RKO (cell line): ENCODE data around the gene SH3RF3.
"Not testable (repeated sequence)": the region's sequence is repeated elsewhere in the genome, so short reads cannot be mapped to it uniquely, and the experiment has no call there.

Experiments
- DNase-seq: peaks from one replicate; pipeline ENCODE4 v3.0.0-alpha.2; 2016; ENCODE audit warnings: low spot score

Gene SH3RF3

GRCh38 chr2:109118321-109118720 is 10.7 kb upstream of the SH3RF3 start:
- DNase-seq, result no peak

- no peak for DNase-seq
Measured at GRCh38 chr2:109120166-109120565, 8.8 kb upstream of the SH3RF3 start.

DNA sequence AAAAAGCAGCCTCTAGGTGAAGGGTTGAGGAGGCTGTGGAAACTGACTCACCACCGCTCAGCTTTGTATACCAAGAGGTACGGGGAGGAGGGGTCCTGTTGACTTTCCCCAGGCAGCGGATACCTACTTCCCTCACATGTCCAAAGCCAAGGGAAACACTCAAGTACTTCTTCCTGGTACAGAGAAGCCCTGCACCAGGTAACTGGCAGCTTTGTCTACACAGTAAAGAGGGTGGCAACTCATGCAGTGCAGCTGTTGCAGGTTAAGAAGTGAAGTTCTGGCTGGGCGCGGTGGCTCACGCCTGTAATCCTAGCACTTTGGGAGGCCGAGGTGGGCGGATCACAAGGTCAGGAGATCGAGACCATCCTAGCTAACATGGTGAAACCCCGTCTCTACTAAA is 8.3 kb upstream of the SH3RF3 start:
- not testable (repeated sequence) for DNase-seq

DNA sequence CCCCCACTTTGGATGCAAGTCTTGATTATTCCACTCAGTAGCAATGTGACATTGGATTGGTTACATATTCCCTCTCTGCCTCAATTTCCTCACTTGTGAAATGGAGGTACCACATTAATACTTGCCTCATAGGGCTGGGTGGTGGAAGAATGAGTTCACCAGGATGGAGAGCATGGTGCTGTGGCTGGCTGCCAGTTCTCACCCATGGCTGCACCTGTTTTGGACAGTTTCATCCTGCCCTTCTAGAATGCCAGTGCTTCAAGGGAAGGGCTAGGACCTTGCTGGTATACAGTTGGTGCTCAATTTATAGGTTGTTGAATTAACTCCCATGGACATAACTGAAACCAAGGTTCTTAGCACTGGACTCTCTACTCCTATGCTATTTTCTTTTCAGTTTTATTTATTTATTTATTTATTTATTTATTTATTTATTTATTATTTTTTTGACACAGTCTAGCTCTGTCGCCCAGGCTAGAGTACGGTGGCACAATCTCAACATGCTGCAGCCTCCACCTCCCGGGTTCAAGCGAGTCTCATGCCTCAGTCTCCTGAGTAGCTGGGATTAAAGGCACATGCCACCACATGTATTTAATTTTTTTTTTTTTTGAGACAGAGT is 5.3 kb upstream of the SH3RF3 start:
- no peak for DNase-seq

DNA sequence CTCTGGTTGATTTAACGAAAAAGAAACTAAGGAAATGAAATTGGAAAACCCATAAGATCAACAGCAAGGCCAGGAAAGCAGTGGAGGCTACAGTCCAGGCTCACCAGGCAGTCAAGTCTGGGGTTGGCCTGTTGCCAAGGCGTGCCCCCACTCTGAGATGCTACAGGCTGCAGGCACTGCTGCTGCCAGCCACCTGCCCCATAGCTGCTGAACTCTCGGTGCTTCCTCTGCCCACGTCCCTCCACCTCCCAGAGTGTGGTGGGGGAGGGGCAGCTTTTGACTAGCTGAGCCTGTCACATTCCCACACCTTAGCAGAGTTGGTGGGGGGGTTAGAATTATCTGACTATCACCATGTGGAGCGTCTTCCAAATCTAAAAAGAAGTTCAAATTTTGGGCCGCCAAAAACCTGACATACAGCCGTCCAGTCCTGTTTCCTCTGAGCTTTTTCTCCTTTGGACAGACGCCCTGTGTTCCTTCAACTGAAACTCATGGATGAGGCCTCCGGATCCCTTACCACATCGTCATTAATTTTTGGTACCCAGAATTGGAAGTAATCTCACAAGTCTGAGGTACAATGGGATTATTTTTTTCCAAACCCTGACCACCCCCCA is 3.9 kb upstream of the SH3RF3 start:
- DNase-seq, result no peak

GRCh38 chr2:109125593-109126500 is 3.2 kb upstream of the SH3RF3 start:
- DNase-seq, result peak; percentile 72

DNA sequence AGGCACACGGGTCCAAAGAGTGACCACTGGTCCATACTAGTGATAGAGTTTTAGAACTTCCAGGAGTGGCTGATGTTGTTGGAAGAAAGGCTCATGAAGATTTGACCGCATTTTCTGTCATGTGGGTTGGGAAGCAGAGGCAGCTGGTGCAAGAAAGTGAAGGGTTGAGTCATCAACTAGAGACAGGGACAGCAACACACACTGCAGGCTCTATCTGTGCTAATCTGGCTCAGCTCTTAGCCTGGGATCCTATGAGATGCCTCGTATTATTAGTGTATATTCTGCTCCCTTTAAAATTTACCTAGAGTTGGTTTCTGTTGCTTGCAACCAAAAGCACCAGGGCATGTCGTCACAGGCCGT is 2.5 kb upstream of the SH3RF3 start:
- DNase-seq, result peak; percentile 37

- DNase-seq, result no peak
Measured at GRCh38 chr2:109127556-109127955, 1.4 kb upstream of the SH3RF3 start.

GRCh38 chr2:109128048-109128615 is 873 bp upstream of the SH3RF3 start:
- peak; percentile 69 for DNase-seq

- DNase-seq, result no peak
Measured at GRCh38 chr2:109129356-109129920, 433 bp downstream of the SH3RF3 start.

- no peak for DNase-seq
Measured at GRCh38 chr2:109129921-109130722, 1.1 kb downstream of the SH3RF3 start.

DNA sequence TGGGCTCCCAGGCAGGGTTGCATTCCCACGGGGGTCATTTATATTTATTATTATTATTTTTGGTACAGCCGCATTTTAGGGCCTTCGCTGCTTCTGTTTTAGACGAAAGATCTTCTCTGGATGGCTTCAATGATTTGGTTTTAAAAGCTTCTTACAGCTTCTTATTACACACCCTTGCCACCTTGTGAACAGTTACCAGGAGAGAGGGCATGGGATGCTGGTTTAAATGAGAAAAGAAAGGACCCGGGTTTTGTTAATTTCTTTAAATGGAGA is 1.7 kb downstream of the SH3RF3 start:
- DNase-seq, result no peak

GRCh38 chr2:109131777-109132176 is 2.8 kb downstream of the SH3RF3 start:
- no peak for DNase-seq

DNA sequence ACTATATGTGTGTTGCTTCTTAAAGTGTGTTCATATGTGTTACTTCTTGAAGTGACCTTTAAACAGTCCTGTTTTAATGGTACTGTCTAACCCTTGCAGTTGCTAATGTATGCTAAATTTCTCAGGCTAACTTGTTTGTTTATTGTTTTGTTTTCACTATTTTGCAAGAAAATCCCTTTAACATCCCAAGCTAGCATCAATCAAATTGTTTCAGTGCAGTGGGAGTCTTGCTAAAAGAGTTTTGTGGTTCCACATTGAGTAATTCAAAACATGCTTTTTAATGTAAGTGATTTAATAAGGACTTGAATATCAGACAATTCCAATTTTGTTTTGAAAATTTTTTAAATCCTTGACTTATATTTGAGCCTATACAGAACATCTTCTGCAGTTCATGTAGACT is 3.6 kb downstream of the SH3RF3 start:
- no peak for DNase-seq

DNA sequence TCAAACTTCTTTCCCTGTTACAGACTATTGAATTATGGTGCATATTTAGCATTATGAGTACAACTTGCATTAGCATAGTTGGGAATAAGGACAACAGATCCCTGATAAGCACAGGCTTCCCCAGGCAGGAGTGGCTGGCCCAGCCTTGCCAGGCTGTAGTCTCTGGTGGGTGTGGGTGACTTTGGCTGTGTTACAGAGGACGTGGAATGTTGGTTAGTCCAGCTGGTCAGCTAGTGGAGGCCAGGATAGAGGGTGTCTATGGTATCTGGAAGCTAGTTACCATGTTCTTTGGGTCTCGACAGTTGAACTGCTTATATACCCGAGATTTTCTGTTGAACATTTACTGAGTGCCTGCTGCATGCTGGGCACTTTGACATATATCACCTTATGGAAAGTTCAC is 4.7 kb downstream of the SH3RF3 start:
- DNase-seq, result no peak

- no peak for DNase-seq
Measured at GRCh38 chr2:109134741-109135358, 5.8 kb downstream of the SH3RF3 start.

- DNase-seq, result no peak
Measured at GRCh38 chr2:109135359-109136197, 6.6 kb downstream of the SH3RF3 start.

DNA sequence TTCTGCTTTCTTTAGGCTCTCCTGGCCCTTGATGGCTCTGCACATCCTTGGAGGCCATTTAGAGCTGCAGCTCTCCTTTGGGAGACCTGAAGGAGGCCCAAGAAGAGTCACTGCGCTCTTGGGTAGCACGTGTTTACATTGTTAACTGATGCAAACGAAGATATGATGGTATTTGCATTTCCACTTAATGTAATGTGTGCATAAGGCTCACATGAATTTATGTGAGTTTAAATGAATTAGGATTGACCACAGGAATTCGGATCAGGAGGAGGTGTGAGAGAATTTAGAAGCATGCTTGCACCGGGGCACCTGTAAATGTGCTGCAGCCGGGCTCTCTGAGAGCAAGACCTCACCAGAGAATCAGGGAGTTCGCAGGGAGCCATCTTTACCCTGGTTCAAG is 7.5 kb downstream of the SH3RF3 start:
- no peak for DNase-seq

- no peak for DNase-seq
Measured at GRCh38 chr2:109137616-109138015, 8.6 kb downstream of the SH3RF3 start.

- DNase-seq, result no peak
Measured at GRCh38 chr2:109138449-109138848, 9.4 kb downstream of the SH3RF3 start.

DNA sequence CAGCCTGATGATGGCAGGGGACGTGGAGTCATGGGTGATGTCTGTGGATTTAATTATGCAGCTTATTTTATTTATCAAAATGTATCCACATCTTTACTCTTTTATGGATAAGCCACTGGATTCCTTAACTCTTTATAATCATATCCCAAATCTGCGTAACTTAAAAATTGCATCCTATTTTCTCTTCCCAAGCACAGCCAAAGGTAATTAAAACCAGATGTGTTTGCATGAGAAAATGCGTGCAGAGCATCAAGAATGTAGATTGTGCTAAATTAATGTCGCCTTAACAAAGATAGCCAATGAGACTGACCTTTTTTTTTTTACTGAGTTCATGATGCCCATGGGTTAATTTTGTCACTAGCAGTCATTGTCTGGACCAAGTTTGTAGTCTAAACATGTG is 10.0 kb downstream of the SH3RF3 start:
- DNase-seq, result no peak
